Vagina (tissue), 2 donors: ENCODE measurements around the gene SLMAP.

Experiments used
- CTCF ChIP-seq, 3 experiments: fragments of 450-650 bp in 2 of 3; fragments of 200-600 bp in 1 of 3; sonication (generic) in 1 of 3; IDR thresholded peaks; one replicate each; pipeline ENCODE4 v1.5.1; 2017 to 2019; ENCODE audit warnings: antibody characterized with exemption in 3 of 3, mild to moderate bottlenecking in 2 of 3, moderate library complexity in 2 of 3
- POLR2A ChIP-seq, 2 donors: fragments of 450-650 bp; IDR thresholded peaks; one replicate each; pipeline ENCODE4 v1.6.1; 2017; ENCODE audit warnings: antibody characterized with exemption in 2 of 2, mild to moderate bottlenecking in 2 of 2, moderate library complexity in 2 of 2

- no peak for TF ChIP-seq CTCF (IDR thresholded peaks at IDR 0.05)
- no peak for TF ChIP-seq POLR2A (IDR thresholded peaks at IDR 0.05)
Observed at GRCh38 chr3:57757642-57758297, 1.7 kb downstream of the SLMAP start.
